ENCODE measurements around the gene SALL3. TPM values are rescaled to one million over a fixed set of nuclear protein-coding genes. Genes with fewer than 3 reads are reported as not detected.

The SALL3 gene
- total RNA-seq, 1 experiment from 2014 or later = not detected

DNA sequence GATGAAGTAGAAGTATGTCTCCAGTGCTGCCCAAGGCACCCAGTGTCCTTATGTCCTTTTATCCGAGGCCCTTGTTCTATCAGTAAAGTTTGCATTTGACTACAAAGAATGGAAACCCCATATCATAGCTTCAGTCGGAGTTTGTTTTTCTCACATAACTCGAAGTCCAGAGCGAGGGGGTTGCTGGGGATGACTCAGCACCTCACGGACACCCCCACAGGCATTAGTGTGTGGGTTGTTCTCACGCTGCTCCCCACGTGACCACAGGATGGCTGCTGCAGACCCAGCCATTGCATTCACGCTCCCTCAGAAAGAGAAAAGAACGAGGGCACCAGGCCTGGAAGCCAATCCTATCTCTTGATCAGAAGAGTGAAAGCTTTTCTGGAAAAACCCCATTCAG, 27.8 kb downstream of the SALL3 start:
- H3K4me1 Mint-ChIP-seq (ENCODE audit: low read depth, unreplicated experiment) = no peaks in the 10 kb centered on the region
- TF ChIP-seq, protein P1, sequence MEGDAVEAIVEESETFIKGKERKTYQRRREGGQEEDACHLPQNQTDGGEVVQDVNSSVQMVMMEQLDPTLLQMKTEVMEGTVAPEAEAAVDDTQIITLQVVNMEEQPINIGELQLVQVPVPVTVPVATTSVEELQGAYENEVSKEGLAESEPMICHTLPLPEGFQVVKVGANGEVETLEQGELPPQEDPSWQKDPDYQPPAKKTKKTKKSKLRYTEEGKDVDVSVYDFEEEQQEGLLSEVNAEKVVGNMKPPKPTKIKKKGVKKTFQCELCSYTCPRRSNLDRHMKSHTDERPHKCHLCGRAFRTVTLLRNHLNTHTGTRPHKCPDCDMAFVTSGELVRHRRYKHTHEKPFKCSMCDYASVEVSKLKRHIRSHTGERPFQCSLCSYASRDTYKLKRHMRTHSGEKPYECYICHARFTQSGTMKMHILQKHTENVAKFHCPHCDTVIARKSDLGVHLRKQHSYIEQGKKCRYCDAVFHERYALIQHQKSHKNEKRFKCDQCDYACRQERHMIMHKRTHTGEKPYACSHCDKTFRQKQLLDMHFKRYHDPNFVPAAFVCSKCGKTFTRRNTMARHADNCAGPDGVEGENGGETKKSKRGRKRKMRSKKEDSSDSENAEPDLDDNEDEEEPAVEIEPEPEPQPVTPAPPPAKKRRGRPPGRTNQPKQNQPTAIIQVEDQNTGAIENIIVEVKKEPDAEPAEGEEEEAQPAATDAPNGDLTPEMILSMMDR (IDR thresholded peaks at IDR 0.05; ENCODE audit: unreplicated experiment) = no peak
- no peaks in the 10 kb centered on the region for H3K27me3 Mint-ChIP-seq (ENCODE audit: unreplicated experiment)
- H3K4me3 Mint-ChIP-seq (ENCODE audit: low read depth, unreplicated experiment) = no peak overlapping the region
- CTCF ChIA-PET = no interaction called here
- no peak for DNase-seq
- no peaks in the 10 kb centered on the region for H3K36me3 Mint-ChIP-seq (ENCODE audit: insufficient read depth, unreplicated experiment)
- intact Hi-C loops (cut with micrococcal nuclease; ENCODE audit: unreplicated experiment) = no loop called here
- H3K27ac Mint-ChIP-seq (ENCODE audit: unreplicated experiment) = no peak overlapping the region
- peaks cover 4% of the 10 kb centered on the region for H3K9me3 Mint-ChIP-seq (ENCODE audit: low read depth, unreplicated experiment)
- BruUV-seq (replicated peaks) = no TSS peak

DNA sequence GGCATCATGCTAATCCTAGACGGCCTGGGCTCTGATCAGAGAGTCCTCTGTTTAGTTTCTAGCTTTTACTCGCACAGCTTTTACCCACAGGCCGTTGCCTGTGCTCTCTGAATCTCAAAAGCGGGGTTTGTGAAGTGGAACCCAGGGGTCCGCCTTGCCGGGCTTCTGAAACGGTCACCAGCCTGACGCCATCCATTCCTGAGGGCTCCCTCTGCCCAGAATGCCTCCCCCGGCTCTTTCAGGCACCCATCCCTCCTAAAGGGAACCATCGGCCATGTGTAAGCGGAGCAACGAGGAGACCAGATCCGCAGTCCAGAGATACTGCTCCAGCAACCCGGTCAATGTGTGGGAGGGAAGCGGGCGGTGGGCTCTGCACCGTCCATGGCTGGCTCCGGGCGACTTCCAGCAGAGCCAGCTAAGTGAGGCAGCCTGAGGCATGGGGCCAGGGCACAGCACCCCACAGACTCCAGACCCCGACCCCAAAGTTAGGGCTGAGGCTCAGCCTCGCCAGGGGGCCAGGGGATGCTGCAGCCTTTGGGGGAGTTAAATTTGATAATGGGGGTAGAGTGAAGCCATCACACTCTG, 28.8 kb downstream of the SALL3 start:
- intact Hi-C loops (cut with micrococcal nuclease; ENCODE audit: unreplicated experiment) = no loop called here
- DNase-seq = no peak
- Mint-ChIP-seq H3K27ac (ENCODE audit: unreplicated experiment) (no peak overlapping the region), H3K9me3 (ENCODE audit: low read depth, unreplicated experiment) (peaks cover 4% of the 10 kb centered on the region), H3K27me3 (ENCODE audit: unreplicated experiment) (peaks cover 8% of the 10 kb centered on the region), H3K4me3 (ENCODE audit: low read depth, unreplicated experiment) (no peak overlapping the region), H3K36me3 (ENCODE audit: insufficient read depth, unreplicated experiment) (no peaks in the 10 kb centered on the region), H3K4me1 (ENCODE audit: low read depth, unreplicated experiment) (no peaks in the 10 kb centered on the region)
- BruUV-seq (replicated peaks) = no TSS peak
- TF ChIP-seq, protein P1 (IDR thresholded peaks at IDR 0.05; ENCODE audit: unreplicated experiment) = no peak
- CTCF ChIA-PET = no interaction called here

DNA sequence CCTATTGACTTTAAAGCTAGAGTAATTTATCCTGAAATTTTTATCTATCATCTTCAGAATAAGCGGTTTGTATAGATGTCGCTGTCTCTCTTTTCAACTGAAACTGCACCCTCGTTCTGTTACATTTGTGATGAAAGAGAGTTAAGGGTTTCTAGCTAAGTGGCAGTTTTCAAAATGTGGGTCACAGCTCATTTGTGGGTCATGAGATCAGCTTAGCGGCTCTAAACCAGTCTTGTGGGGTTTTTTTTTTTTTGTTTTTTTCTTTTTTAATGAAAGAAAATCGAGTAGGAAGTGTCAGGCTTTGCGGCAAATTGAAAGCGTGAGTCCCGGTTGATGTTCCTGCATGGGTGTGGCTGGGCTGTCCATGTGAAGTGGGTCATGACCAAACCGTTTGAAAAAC, 31.2 kb downstream of the SALL3 start:
- Mint-ChIP-seq H3K27me3 (ENCODE audit: unreplicated experiment) (peaks cover 24% of the 10 kb centered on the region), H3K36me3 (ENCODE audit: insufficient read depth, unreplicated experiment) (no peaks in the 10 kb centered on the region), H3K27ac (ENCODE audit: unreplicated experiment) (no peak overlapping the region), H3K4me1 (ENCODE audit: low read depth, unreplicated experiment) (no peaks in the 10 kb centered on the region), H3K4me3 (ENCODE audit: low read depth, unreplicated experiment) (no peak overlapping the region), H3K9me3 (ENCODE audit: low read depth, unreplicated experiment) (peaks cover 4% of the 10 kb centered on the region)
- BruUV-seq (replicated peaks) = no TSS peak
- intact Hi-C loops (cut with micrococcal nuclease; ENCODE audit: unreplicated experiment) = no loop called here
- TF ChIP-seq, protein P1 (IDR thresholded peaks at IDR 0.05; ENCODE audit: unreplicated experiment) = no peak
- no peak for DNase-seq
- CTCF ChIA-PET = no interaction called here

DNA sequence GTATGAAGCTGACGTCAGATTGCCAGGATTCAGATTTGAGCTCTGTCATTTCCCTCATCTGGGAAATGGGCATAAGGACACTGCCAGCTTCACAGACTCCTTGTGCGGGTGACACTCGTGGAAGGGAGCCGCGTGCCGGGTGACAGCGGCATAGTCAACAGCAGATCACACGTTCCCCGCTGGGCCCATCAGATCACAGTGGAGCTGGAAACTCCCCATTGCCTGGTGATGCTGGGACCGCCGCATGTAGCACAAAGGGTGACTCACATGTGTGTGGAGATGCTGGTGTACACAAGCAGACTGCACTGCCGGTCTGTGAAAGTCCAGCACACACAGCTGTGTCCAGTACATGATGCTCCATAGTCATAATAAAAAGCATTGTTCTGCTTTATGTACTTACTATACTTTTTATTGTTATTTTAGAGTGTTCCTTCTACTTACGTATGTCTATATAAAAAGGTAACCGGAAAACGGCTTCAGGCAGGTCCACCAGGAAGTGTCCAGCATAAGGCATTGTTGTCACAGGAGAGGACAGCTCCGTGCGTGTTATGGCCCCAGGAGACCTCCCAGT, 31.8 kb downstream of the SALL3 start:
- Mint-ChIP-seq H3K9me3 (ENCODE audit: low read depth, unreplicated experiment) (peaks cover 4% of the 10 kb centered on the region), H3K4me3 (ENCODE audit: low read depth, unreplicated experiment) (no peak overlapping the region), H3K27me3 (ENCODE audit: unreplicated experiment) (peaks cover 27% of the 10 kb centered on the region), H3K27ac (ENCODE audit: unreplicated experiment) (no peak overlapping the region), H3K36me3 (ENCODE audit: insufficient read depth, unreplicated experiment) (no peaks in the 10 kb centered on the region), H3K4me1 (ENCODE audit: low read depth, unreplicated experiment) (no peaks in the 10 kb centered on the region)
- TF ChIP-seq, protein P1 (IDR thresholded peaks at IDR 0.05; ENCODE audit: unreplicated experiment) = no peak
- intact Hi-C loops (cut with micrococcal nuclease; ENCODE audit: unreplicated experiment) = no loop called here
- DNase-seq = no peak
- CTCF ChIA-PET = no interaction called here
- no TSS peak for BruUV-seq (replicated peaks)

Measured in Calu3 (cell line).